HG03135 (cell line): ENCODE data around the gene EGFLAM.
"Not testable (repeated sequence)": the region's sequence is repeated elsewhere in the genome, so short reads cannot be mapped to it uniquely, and the experiment has no call there.

Source experiments
- ATAC-seq: cut with Tn5 transposase; IDR thresholded peaks from one replicate; pipeline ENCODE4 v1.9.1; 2021; ENCODE audit warnings: mild to moderate bottlenecking, moderate library complexity; ENCODE audit not compliant: unreplicated experiment

EGFLAM gene

DNA sequence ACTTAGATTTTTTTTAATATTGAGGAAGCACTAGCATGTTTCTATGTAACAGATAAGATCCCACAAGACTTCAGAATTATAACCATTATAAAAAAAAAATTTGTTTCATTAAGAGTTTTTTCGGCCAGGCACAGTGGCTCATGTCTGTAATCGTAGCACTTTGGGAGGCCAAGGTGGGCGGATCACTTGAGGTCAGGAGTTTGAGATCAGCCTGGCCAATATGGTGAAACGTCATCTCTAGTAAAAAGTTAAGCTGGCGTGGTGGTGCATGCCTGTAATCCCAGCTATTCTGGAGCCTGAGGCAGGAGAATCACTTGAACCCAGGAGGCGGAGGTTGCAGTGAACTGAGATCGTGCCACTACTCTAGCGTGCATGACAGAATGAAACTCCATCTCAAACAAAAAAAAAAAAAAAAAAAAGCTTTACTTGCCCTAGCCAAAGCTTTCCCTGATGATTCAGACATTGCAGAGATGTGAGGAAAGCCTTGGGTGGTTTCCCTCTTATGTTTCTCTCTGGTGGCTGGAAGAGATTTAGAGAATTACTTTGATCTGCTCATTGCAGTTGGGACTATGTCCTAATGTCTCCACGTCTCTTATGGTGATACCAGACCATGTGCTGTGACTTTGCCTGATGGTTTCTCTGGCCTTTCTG, 65.4 kb downstream of the EGFLAM start:
- no peak for ATAC-seq

DNA sequence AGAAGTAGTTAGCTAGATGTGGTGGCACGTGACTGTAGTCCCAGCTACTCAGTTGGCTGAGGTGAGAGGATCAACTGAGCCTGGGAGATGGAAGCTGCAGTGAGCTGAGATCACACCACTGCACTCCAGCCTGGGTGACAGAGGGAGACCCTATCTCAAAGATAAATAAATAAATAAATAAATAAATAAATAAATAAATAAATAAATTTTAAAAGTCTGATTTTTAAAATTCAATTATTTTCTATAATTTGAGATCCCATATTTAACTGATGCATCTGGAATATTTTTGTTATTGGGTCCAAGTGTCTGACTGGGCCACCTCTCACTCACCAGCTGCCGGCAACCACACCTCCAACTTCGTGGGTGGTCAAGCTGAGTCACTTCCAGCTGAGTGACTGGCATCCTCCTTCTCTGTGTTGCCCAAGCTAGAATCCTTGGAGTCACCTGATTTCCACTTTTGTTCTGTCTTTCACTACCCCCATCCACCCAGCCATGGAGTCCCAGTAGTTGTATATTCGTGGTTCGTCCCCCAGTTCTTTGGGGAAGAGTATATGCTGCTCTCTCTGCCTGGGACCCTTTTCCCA, 70.9 kb downstream of the EGFLAM start:
- ATAC-seq = no peak

DNA sequence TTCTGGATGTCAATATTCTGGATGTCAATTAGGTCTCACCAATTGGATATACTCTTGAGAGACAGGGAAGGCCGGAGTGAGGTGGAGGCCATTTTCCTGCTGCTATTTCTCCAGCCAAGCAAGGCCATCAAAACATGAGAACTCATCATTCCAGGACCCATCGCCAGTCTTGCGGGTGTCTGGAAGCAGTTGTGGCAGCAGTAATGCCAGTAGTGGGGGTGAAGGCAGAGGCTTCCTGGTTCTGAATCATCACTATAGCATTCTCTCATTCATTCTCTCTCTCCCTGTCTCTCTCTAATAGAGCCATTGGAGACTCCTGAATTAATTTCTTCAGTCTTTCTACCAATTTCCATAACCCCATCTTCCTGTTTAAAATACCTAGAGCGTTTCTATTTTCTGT, 71.8 kb downstream of the EGFLAM start:
- no peak for ATAC-seq

DNA sequence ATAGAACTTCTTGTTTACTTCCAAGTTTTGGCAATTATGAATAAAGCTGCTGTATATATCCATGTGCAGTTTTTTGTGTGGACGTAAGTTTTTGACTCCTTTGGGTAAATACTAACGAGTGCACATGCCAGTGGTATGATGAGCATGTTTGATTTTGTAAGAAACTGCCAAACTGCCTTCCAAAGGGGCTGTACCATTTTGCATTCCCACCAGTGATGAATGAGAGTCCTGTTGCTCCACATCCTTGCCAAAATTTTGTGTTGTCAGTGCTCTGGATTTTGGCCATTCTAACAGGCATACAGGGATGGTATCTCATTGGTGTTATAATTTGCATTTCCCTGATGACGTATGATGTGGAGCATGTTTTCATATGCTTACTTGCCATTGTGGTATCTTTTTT, 73.5 kb downstream of the EGFLAM start:
- no peak for ATAC-seq

DNA sequence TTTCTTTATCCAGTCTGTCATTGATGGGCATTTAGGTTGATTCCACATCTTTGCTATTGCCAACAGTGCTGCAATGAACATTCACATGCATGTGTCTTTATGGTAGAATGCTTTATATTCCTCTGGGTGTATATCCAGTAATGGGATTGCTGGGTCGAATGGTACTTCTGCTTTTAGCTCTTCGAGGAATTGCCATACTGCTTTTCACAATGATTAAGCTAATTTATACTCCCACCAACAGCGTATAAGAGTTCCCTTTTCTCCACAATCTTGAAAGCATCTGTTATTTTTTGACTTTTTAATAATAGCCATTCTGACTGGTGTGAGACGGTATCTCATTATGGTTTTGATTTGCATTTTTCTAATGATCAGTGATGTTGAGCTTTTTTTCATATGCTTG, 74.8 kb downstream of the EGFLAM start:
- not testable (repeated sequence) for ATAC-seq

DNA sequence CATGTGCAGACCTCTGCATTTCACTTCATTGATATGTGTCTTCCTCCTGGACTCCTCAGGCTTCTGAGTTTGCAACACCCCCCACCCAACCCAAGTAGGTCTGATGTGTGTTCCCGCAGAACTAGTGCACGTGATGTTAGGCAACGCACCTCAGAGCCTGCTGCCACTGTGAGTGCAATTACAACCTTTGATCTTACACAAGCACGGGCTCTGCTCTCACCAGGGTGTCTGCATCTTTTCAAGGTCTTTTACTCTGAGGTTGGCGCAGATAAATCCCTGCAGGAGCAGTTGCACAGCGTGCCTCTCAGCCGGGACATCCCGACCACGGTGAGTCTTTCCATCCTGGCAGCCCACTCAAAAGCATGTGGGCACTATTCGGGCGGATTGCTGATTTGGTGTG, 80.1 kb downstream of the EGFLAM start:
- no peak for ATAC-seq

DNA sequence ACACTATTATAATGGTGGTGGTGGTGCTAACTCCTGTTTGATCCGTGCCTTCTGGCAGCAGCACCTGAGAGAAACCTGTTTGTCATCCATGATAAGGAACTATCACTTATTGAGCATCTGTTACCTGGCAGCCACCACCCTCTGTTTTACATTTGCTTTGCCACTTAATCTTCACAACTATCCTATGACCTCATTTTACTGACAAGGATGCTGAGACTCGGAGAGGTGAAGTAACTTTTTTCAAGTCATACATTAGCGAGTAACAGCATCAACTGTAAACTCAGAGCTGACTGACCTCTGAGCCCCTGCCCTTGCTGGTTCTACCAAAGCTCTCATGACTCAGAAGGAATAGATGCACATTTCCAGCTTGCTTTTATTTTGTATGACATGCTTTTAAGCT, 81.1 kb downstream of the EGFLAM start:
- ATAC-seq = no peak

DNA sequence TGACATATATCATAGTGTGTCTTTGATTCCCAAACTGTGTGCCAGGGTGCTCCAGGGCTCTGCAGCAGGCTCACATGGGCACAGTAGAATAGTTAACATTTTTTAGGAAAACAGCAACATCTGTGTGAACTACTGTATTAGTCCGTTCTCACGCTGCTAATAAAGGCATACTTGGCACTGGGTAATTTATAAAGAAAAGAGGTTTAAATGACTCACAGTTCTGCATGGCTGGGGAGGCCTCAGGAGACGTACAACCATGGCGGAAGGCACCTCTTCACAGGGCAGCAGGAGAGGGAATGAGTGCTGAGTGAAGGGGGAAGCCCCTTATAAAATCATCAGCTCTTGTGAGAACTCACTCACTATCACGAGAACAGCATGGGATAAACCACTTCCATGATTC, 82.7 kb downstream of the EGFLAM start:
- no peak for ATAC-seq

DNA sequence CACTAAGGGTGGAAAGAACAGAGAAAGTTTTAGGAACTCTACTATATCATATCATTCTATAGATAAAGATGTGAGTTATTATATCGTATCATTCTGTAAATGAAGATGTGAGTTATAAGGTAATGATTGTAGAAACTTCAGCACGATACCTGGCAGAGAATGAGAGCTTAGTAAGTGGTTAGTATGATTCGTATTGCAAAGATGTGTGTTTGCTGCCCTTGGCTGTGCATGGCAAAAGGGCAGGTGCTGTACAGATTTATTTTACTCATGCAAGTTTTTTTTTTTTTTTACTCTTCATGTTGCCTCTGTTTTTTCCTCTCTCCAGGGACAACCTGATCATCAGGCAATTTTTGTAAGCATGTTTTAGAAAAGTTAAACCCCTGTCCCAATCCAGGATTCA, 83.3 kb downstream of the EGFLAM start:
- no peak for ATAC-seq

DNA sequence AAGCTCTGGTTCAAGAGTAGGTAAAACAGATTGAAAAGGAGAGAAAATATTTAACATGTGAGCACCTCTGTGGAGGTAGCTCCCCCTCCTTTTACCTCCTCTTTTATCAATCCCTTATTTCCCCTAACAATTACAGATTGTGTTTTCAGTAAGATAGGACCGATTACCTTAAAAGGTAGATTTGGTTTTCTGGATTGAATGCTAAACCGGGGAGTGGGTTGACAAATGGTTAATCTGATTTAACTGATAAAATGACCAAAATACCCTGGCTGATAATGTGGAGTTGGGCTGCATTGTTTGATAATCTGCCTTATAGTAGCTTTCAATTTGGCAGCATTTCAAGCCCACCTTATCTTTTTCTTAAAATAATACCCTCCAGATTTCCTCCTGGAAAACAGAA, 83.9 kb downstream of the EGFLAM start:
- ATAC-seq = no peak

DNA sequence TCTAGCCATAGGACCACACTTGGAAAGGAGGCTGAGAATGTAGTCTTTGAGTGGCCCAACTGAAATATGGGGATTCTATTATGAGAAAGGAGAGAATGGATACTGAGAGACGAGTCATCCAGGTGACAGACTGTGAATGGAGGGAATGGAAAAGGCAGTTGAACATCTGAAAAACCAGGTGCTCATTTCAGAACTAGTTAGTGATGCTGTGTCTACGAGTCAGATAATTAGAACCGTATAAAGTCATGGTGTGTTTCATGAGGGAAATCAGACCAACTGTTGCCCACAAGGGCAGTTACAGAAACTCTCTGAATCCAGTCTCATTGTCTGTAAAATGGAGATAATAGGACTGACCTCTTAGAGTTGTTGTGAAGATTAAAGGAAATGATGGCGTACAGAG, 86.5 kb downstream of the EGFLAM start:
- no peak for ATAC-seq

DNA sequence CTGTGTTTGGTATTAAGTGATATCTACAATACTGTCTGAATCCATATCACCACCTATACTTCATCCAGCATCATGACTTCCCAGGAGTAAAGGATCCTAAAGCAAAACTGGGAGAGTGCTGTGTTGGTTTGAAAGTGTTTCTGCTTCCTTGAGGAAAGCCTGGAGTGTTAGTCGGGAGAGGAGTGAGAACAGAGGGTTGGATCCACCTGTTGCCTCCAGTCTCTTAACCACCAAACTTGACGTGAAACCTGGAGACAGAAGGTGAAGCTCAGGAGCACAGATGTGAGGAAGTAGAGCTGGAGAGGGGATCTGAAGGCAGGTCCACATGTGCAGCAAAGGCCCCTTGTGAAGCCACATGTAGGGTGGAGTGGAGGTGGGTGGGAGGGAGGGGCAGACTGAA, 88.2 kb downstream of the EGFLAM start:
- no peak for ATAC-seq

DNA sequence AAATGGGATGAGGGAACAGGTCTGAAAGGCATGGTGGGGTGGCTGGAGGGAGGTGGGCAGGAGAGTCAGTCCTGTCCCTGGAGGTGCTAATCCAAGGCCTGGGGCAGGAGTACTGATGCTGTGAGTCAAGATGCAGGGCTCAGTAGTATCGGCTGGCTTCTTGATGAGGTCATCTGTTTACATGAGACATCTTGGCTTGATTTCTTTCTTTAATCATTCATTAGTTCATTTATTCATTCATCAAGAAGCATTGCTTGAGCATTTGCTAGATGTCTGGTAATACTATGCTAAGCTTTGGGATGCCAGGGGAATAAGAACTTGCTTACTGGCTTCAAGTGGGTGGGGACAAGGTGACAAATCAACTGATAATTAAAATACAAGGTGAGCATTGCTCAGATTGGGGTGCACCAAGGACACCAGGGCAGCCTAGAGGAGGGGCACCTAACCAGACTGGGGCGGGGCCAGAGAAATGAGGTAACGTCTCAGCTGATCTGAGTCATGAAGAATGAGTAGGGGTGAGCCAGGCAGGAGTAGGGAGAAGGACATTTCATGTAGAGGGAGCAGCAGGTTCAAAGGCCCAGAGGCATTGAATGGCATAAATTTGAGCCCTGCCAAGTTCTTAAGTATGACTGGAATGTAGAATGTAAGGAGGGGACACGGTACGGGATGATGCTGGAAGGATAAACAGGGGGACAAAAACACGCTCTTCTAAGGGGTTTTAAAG, 88.8 kb downstream of the EGFLAM start:
- no peak for ATAC-seq

DNA sequence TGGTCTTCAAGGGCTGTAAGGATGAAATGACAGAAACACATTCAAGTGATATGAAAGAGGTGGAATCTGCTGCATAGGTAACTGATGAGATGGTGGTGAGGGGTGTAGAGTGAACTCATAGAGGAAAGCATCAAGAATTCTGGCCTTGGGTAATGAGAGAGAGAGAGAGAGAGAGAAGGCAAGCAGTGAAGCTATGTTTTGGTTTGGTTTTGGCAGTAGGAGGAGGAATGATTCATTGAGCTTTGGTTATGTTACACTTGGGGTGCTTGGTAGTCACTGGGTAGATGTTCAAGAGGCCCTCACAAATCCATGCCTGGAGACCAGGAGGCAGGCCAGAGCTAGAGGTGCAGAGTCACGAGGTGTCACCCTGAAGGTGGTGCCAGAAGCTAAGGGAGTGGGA, 89.5 kb downstream of the EGFLAM start:
- no peak for ATAC-seq

DNA sequence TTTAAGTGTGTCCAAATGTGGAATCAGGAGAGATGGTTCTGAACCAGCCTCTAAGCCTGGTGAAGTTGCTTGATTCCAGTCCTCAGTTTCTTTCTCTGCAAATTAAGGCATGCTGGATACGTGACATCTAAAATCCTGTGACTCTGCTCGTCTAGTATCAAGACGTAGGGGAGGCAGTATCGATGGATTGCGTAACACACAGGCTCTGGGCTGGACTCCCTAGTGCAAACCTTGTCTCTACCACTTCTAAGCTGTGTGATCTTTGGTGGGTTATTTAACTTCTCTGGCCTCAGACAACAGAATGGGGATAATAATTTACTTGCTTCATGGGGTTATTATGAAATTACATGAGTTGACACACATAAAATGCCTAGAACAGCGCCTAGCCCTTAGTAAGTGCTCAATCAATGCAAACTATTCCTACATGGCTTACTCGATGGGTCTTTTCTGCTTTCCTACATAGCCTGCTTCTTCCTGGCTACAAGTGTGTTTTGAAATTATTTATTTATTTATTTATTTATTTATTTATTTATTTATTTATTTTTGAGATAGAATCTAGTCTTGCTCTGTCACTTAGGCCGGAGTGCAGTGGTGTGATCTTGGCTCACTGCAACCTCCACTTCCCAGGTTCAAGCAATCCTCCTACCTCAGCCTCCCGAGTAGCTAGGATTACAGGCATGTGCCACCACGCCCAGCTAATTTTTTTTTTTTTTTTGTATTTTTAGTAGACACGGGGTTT, 102.1 kb downstream of the EGFLAM start:
- no peak for ATAC-seq

DNA sequence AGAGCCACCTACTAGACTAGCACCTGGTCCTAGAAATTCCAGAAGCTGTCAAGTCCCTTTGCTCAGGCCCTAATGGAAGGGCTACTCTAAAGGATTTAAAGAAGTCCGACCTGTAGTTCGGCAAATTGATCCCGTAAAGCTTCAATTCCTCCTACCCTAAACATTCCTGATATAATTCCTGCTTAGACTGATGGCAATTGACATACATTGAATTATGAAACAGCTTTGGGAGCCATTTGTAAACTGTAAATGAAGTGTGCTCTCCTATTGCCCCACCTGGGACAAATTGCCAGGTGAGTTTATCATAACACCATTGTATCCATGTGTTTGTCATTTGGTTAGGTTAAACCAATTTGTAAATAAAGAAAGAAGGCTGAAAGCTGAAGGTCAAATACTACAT, 104.4 kb downstream of the EGFLAM start:
- ATAC-seq = no peak

DNA sequence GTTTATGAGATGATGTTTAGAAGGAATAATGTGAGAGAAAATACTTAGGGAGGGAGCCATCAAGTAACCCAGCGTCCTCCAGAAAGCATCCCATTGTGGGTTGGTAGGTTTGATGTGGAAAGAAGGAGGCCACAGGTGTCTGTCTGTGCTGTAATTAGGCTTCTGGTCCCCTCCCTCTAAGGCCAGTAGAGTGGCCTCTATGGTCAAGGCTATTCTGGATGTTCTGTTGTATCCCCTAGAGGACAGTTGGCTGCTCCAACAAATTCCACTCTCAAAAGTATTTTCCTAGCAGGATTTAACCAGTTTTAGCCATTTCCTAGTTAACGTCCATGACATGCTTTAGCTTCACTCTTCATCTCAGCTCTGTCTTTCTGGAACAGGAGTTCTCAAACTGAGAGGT, 106.5 kb downstream of the EGFLAM start:
- no peak for ATAC-seq

DNA sequence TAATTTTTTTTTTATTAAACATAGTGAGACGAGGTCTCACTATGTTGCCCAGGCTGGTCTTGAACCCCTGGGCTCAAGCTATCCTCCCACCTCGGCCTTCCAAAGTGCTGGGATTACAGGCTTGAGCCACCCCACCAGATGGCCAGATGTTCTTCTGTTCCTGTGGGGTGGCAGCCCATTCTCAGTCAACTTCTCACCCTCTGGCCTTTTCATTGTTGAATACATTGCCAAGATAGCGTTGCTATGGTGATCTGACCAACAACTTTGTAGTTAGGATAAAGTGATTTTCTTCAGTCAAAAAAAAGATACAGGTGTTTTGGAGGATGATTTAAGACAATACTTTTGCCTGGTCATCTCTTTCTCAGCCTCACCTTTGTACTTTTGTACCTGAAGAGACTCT, 109.1 kb downstream of the EGFLAM start:
- ATAC-seq = no peak

DNA sequence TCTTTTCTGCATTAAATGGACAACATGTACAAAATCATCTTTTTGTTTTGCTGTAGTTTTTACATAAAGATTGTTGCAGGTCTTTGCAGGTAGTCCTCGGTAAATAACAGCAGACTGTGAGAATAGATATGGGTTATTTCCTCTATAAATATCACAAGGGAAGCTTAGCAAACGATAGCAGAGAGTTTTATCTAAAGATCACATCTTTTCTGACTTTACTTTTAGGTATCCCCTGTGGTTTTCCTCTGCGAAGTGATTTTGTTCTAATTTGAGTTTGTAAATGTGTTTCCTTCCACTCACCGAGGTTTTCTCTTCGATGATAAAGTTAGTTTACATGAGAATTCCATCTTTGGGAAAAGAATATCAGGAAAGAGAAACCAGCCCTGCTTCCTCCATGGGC, 109.6 kb downstream of the EGFLAM start:
- ATAC-seq = no peak

DNA sequence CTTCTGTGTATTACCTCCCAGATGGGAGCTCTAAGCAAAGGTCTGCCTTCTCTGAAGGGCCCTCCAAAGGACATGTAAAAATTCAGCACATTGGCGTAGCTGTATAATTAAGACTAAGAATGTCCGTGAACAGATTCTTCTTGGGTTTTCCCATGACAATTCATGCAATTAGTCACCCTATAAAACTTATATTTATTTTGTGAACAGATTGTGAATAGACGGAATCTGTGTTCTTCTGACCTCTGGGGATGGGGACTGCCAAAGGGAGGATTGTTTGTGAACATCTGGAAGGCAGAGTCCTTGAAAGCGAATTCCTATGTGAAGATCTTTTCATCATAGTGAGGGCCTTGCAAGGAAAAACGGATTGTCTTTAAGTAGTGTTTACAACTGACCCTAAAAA, 111.3 kb downstream of the EGFLAM start:
- ATAC-seq = no peak

DNA sequence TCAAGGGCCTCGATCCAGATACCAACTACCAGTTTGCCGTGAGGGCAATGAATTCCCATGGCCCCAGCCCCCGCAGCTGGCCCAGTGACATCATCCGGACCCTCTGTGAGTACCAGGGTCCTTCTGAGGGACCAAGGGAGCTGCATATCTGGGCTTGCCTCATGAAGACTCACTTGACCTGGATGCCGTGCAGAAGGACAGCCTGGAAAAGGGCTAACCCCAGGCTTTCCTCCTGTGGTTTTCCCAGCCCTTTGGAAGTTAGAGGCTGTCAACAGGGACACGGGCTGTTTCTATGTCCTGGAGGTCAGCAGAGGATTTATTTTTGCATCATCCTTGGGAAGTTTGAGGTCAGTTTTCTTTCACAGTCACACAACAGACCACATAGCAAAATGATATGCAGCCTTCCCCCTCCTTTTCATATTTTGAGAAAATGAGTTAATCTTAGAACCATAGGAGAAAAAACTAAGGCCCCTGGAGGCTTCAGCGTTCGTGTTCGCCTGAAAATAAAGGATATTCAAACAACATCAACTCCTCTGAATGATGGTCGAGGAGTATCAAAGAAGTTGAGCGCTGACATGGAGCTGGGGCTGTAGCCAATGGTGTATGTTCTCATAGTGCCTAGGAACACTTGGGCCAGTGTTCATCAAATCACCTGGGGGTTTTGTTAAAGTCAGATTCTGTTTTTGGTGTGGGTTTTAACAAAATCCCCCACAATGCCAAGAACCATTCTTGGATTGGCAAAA, 112.2 kb downstream of the EGFLAM start:
- ATAC-seq = no peak
